SHP77 treated with DMSO at 0.1 percent for 48 hours (cell line): ENCODE data around the gene PSMA7.
"Not testable (repeated sequence)": the region's sequence is repeated elsewhere in the genome, so short reads cannot be mapped to it uniquely, and the experiment has no call there.

Source experiments
- DNase-seq: peaks from one replicate; lab custom pipeline; 2025; lab: John Stamatoyannopoulos, UW

PSMA7 gene

DNA sequence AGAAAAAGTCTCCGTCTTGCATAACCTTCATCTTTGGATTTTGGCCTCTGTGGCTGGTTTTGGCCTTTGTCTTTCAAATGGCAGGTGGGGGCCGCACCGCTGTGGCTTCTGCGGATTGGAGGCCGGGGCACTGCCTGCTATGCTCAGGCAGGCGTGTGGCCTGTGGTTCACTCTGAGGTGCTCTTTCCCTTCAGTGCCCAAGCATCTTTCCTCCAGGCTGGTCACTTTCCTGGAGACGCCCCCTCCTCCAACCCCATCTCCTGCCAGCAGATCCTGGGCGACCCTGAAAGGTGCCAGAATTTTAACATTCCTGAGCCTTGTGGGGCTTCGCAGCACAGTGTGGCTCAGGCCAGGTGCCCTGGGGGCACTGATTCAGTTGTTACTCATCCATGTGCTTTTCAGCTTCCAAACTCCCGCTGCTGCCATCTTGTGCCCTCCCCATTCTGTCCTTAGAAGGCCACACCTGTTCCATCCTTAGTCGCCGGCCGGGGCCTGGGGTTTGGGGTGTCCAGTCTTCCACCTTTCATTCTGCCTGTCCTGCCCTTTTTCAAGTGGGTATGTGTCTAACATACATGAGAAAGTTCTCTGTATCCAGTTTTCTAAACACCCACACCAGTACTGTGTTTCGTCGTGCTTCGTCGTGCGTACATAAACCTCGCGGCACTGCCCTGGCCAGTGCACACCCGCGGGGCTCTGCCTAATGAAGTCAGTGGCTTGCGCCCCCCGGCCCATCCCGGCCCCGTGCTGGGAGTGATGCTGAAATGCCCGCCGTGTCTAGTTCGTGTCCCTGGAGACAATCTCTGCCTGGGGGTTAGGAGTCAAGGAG is 12.4 kb upstream of the PSMA7 start:
- DNase-seq: no peak

DNA sequence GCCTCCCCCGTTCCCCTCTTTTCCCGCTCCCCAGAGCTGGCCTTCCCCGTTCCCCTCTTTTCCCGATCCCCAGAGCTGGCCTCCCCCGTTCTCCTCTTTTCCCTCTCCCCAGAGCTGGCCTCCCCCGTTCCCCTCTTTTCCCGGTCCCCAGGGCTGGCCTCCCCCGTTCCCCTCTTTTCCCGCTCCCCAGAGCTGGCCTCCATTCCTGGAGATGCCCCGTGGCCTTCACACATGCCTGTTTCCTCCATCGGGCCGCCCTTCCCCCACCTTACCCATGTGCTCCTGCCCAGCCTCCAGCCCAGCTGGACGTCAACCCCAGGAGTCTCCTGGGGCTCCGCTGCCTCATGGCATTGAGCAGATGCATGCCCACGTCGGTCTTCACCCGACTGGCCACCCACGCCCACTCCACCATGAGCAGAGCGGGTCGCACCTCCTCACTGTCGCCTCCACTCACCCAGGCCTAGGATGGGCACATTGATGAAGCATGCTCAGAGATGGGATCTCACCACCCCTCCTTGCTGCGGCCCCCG is 8.7 kb upstream of the PSMA7 start:
- DNase-seq: no peak

DNA sequence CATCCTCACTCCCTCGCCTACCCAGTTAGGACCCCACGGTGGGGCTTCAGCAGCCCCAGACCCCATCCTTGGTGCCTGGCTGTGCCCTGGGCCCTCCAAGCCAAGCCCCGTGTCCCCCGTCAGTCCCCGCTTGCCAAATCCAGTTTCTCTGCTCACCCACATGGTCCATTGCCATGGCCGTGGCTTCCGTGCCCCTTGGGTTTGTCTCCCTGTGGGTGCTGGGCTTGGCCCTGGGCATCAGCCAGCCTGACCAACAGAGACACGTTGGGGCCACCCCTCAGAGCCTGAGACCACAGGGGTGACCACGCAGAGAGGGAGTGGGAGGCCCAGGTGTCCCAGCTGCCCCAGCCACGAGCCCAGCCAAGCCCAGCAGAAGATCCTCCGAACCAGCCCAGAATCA is 8.0 kb upstream of the PSMA7 start:
- no peak for DNase-seq

DNA sequence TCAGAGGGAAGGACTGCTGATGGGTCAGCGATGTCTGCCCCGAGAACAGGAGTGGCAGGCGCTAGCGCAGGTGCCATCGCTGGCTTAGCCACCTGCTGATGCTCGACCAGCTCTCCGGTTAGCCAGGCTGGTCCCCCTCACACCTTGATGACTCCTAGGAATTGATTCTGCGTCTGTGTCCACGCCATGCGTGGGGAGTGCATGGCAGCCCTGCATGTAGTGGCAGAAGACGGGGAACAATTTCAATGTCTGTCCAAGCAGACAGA is 7.0 kb upstream of the PSMA7 start:
- no peak for DNase-seq

DNA sequence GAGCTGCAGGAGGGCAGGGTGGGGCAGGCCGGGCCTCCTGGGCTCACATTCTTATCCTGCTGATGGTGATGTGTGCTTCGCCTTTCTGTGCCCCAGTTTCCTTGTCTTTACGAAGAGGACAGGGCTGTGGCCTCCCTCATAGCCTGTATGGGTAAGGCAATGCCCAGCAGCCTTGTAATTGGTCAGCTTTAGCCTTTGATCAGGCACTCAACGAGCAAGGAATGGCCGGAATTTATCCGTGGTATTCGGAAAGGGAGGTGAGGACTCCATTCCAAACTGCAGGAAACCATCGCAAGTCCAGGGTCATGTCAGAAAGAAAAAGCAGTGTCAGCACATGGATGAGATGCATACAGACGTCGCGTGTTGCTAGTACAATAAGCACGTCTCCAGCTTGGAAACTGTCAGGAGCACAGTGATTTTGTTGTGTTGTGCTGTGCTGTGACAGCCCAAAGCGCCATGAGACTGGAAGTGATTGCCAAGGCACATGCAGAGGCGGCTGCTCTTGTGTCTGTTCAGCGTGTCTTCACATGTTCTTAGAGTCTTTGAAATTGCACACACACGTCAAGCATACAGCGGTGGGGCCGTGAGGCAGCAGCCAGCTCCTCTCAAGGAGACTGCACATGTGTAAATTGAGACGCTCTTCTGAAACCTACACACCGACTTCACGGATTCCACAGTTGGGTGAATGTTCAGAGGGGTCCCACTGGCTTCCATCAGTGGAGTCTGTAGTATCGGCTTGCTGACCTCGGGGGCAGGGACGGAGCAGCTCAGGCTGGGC is 6.5 kb upstream of the PSMA7 start:
- DNase-seq: no peak

DNA sequence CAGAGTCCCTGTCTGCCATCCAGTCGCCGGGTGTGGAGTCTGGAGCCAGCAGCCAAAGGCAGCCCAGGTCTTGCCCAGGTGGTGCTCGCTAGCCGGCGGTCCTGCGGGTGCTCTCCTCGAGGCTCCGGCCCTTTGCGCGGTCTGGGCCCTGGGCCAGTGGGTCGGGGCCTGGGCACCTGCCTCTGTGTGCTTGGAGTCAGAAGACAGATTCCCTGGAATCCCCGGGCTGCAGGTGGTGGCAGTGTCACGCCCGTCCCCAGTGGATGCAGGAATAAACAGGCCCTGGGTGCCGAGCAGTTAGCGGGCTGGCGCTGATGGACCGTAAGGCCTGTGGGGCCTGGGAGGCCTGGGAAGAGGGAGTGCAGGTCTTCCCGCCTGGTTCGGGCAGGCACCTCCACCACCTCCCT is 5.7 kb upstream of the PSMA7 start:
- no peak for DNase-seq

DNA sequence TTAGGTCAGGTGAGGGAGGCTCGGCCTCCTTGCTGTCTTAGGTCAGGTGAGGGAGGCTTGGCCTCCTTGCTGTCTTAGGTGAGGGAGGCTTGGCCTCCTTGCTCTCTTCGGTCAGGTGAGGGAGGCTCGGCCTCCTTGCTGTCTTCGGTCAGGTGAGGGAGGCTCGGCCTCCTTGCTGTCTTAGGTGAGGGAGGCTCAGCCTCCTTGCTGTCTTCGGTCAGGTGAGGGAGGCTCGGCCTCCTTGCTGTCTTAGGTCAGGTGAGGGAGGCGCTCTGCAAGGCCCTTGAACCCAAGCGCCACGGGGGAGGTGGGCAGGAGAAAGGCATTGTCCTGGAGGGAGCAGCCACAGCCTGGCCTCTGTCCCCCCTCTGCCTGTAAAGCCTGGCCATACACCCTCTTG is 5.2 kb upstream of the PSMA7 start:
- DNase-seq: not testable (repeated sequence)

DNA sequence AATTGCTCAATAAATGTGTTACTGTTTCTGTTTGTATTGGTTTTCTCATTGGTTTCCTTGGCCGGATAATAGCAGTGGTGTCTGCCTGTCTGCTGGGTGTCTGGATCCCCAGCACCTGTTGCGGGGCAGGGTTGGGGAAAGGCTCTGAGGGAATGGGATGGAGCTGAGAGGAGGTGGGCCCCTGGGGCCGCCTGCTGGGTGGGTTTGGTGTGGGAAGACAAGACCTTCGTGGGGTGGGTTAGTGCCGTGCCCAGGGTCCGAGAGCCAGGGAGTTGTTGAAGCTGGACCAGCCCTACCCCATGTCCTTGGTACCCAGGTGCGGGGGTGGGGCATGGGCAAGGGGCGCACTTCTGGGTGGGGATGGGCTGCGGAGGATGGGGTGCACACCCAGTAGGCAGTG is 4.3 kb upstream of the PSMA7 start:
- no peak for DNase-seq

DNA sequence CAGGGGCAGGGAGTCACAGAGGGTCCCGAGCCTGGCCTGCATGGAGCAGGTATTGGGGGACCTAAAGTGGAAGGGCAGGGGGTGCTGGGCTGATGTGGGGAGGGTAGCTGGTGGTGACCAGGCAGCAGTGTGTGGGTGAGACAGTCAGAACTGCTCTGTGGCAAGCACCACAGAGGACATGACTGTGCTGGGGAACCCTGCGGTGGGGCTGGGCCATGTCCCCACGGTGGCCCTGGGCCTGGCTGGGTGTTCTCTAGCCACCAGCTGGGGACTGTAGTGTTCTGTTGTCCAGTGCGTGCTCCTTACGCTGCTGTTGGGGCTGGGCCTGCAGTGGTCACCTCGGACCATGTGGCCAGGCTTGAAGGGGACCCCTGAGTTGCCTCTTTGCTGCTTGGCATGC is 3.9 kb upstream of the PSMA7 start:
- no peak for DNase-seq

DNA sequence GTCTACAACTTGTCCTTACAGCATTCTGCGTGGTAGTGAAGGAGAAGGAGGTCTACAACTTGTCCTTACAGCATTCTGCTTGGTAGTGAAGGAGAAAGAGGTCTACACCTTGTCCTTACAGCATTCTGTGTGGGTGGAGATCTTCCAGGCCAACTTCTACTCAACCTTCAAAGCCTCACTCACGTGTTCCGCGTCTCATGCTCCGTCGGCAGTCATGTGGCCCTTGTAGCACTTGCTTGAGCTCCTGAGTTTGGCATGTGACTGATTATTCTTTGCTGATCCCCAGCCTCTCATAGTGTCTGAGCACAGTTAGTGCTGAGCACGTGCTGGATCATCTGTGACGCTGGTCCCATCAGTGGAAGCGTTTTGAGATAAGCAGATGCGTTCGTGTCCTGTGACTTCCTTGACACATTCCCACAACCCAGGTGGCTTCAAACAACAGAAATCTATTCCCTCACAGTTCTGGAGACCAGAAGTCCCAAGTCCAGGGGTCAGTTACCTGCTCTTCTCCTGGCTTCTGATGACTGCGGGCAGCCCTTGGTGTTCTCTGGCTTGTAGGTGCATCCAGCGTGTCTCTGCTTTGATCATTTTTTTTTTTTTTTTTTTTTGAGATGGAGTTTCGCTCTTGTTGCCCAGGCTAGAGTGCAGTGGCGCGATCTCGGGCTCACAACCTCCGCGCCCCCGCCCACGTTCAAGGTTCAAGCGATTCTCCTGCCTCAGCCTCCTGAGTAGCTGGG is 3.0 kb upstream of the PSMA7 start:
- no peak for DNase-seq

DNA sequence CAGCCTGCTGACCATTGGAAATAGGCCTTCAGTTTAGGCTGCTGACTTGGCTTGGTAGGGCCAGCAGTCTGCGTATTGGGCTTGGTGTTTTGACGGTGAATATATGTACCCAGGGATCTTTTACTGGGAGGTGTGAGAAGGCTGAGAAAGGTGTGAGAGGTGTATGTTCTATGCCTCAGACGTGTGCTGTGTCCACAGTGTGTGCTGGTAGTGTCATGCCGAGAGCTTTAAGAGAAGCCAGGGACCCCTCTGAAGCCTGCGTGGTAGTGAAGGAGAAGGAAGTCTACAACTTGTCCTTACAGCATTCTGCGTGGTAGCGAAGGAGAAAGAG is 2.5 kb upstream of the PSMA7 start:
- no peak for DNase-seq

DNA sequence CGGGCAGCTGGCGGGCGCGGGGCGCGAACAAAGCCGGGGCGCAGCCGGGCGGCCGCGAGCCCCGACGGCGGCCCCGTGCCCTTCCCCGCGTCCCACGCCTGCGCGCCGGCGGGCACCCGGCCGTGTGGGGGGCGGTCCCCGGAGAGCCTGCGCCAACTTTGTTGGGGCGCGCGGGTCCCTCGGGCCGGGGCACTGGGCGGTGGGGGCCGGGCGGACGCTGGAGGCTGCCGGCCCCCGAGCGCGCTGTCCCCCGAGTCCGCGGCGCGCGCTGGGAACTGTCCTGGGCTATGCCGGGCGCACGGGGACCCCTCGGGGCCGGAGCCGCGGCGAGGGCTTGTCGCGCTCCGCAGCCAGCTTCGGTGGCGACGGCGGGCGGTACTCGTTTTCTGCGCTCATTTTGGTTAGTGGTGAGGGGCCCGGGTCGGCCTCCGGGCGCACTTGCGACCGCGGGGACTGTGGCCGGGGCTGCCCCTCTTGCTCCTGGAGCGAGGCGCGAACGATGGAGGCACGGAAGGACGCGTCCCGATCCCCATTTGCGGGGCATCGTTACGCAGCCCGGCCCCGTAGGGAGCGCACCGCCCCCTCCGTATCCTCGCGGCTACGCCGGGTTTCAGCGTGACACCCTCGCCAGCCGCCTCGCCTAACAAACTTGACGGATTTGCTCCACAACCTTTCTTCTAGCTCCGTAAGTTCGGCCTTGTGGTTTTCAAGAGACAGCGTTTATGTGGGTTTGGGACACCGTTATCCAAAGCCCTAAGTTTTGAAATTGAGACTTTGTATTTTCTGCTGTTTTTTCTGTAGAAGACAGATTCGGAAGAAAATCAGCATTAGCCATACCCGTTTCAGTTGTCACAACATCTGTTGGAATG is 997 bp upstream of the PSMA7 start:
- no peak for DNase-seq

DNA sequence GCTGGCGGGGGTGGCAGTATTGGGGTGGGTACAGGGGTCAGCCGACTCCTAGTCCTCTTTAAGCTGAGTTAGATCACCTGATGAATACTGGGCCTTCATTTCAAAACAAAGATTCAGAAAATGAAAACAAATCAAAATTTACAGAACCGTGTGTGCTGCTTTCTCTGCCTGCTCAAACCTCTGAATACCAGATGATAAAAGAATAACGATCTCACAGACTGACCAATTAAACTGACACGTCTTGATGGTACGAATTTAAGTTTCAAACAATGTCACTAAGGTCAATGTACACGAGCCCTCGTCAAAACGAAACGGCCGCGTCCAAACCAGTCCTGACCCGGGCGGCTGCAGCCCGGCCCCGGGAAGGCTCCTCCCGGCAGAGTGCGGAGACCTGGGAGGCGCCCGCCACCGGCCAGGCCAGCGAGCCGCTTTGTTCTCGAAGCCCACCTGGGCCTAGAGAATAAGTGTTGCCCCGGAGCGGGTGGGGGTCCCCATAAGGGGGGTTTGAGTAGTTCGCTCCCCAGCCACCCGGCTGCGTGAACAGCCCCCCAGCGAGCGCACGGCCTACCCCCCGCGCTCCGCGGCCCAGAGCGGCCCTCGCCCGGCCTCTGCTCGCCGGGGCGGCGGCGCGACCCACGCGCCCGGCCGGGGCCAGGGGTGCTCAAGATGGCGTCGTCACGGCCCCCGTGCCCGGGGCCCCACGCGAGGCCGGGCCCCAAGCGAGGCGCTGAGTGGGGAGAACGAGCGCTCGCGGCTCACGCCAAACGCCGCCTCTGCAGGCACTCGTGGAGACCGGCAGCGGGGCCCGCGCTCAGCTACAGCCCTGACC is 728 bp downstream of the PSMA7 start:
- no peak for DNase-seq

DNA sequence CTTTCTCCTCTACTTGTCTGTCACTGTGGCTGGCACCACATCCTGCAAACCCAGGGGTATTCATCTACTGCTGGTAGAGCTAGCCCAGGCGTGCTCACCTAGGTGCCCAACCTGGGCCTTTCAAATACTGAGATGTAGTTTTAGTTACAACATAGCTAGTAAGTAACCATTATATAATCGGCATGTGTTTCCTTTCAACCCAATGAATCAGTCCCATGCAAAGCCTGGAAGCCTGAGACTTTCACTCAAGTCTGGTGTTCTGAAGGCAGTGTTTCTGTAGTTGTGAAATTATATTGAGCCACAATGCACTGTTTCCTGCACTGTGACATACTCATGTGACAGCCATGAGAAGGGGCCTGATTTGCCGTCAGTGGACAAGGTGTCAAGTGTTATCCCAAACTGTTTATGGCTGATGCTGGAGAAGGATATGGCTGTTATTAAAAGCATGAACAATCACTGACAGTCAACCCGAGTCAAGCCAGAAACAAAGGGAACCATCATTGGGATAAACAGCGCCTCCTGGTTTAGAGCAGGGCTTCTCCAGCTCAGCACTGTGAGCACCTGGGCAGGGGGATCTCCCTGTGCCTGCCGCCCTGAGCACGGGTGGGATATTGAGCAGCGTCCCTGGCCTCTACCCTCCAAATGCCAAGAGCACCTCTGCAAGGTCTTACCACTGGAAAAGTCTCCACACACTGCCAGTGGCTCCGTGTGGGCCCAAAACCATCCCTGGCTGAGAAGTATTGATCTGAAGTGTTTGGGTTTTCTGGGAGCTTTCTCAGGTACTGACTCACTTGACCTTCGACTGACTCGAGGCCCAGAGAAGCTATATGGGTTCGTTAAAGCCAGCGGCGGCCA is 1.6 kb downstream of the PSMA7 start:
- no peak for DNase-seq

DNA sequence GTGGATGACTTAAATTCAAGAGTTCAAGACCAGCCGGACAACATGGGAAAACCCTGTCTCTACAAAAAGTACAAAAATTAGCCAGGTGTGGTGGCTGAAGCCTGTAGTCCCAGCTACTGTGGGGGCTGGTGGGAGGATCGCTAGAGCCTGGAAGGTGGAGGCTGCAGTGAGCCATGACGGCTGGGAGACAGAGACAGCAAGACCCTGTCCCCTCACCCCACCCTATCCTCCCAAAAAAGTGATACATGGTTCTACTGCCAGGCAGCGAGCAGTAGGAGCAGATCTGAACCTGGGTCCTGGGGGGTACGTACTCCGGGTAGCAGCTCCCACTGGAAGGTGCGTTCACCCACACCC is 2.2 kb downstream of the PSMA7 start:
- DNase-seq: no peak

DNA sequence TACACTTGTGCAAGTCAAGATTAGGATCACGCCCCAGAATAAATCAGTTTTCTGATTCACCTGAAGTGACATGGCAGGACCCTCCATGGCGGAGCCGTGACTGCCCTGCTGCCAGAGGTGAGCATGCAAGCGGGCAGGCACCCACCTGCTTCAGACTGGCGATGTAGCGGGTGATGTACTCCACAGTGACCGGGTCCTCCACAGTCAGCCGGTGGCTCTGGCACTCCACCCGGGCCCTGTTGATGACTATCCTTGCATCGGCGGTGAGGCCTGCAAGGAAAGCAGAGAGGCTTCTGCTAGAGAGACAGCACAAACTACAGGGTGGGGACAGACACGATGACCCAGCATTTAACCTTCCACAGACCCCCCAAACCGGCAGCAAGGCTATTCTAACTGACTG is 3.6 kb downstream of the PSMA7 start:
- no peak for DNase-seq

DNA sequence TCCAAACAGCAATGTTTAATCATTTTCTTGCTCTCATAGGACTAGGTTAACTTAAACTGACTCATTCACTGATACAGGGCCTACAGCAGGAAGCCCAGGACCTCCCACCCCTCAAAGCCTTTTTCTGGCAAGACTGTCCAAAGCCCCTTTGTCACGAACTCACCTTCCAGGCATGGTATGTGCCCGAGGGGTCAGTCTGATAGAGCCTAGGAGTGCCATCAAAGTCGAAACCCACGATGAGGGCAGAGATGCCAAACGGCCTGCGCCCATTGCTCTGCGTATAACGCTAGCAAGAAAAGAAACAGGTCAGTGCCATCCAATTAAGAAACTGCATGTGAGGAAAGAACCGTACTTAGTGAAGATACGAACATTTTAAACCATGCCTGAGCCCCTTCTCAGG is 4.3 kb downstream of the PSMA7 start:
- DNase-seq: no peak

DNA sequence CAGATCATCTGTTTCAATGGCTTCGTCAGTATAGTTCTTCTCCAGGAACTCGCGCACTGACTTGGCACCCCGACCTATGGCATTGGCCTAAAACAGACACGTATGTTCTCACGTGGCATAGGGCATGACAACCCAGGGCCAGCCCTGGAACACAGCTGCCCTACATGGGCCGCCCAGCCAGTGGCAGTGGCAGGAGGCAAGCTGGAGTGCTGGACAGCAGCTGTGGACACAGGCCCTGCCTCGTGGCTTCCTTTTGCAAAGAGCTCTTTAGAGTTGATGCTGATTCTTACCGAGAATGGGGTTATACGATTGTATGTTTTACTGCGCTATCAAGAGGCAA is 5.0 kb downstream of the PSMA7 start:
- no peak for DNase-seq

DNA sequence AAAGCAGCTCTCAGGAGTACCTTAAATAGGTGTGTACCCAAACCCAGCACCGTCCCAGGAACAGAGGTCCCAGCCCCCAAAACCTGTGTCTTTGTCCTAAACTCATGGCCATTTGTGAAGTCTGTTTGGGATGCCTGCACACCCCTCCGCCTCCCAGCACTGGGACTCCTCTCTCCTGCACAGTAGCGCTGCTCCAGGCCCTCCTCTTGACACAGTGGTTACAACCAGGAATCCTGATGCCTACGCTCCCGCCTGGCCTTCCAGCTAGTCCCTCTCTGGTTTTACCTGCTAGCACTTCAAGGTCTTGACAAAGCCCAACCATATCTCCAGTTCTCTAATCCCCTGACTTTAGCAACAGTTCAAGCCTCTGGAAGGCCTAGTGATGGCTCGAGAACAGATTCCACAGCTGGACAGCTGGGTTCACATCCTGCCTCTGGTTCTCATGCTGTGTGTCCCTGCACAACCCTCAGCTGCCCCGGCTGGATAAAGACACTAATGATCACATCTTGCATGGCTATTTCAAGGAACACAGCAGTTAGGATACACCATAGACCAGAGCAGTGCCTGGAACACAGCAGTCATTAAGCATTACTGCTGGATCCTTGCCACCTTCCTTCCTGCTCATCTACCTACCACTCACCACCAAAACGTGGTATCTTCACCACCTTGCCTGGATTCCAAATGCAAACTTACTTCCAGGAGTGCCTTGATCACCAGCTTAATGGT is 5.6 kb downstream of the PSMA7 start:
- DNase-seq: no peak

DNA sequence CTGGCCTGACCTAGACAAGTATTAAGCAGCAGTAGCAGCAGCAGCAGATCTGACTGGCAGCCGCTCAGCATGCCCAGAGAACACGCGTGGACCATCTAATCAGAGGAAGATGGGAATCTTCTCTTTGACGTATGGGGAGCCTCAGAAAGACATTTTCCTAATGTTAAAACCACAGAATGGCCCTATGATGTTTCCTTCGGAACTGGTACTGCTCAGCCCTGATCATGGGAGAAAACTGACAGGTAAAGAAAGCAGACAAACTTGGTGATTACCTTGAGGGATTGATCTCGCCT is 6.2 kb downstream of the PSMA7 start:
- no peak for DNase-seq
